GM19025 (cell line): Measurements from ENCODE around the gene LIN7C.
A peak's percentile ranks its signal among the peaks of the same experiment; 100 is the strongest.

Source experiments
- ATAC-seq: cut with Tn5 transposase; IDR thresholded peaks from one replicate; pipeline ENCODE4 v1.9.1; 2021; ENCODE audit warnings: mild to moderate bottlenecking, low read depth, moderate library complexity; ENCODE audit not compliant: unreplicated experiment

The LIN7C gene

GRCh38 chr11:27471589-27472397 is 34.8 kb downstream of the LIN7C start:
- ATAC-seq, result peak; percentile 54

DNA sequence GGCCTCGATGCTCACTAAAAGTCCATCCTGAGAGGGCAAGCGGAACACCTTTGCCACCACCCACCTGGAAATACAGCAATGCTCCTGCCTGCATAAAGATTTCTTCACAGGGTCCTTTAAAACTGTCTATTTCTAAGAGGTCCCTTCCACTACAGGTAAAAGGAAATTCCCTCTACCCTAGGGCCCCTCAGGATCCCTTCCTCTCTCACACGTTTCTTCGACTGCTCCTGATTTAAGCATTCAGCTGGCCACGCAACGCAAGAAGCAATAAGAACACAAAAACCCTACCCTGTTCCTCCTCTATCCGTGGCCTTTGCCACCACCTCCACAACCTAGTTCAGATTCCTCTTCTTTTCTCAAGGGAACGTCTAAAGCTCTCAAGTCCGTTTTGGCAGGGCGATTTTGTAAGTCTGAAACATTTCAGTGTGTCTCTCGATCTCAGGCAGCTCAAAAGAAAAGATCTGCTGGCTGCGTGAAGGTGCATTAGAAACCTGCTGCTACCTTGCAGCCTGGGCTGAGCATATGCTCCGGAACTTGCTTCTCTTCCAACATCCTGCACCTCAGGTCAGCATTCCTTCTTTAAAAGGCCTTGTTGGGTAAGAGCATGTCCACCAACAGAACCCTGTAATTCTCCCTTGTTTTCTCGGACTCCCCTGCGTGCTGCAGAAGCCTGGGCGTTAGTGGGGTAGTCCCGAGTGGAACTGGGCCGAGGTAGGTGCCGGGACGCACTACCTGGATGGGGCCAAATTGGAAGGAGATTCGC is 35.6 kb downstream of the LIN7C start:
- no peak for ATAC-seq

- ATAC-seq, result no peak
Observed at GRCh38 chr11:27470166-27470565, 36.4 kb downstream of the LIN7C start.

- no peak for ATAC-seq
Observed at GRCh38 chr11:27468995-27469695, 37.4 kb downstream of the LIN7C start.

DNA sequence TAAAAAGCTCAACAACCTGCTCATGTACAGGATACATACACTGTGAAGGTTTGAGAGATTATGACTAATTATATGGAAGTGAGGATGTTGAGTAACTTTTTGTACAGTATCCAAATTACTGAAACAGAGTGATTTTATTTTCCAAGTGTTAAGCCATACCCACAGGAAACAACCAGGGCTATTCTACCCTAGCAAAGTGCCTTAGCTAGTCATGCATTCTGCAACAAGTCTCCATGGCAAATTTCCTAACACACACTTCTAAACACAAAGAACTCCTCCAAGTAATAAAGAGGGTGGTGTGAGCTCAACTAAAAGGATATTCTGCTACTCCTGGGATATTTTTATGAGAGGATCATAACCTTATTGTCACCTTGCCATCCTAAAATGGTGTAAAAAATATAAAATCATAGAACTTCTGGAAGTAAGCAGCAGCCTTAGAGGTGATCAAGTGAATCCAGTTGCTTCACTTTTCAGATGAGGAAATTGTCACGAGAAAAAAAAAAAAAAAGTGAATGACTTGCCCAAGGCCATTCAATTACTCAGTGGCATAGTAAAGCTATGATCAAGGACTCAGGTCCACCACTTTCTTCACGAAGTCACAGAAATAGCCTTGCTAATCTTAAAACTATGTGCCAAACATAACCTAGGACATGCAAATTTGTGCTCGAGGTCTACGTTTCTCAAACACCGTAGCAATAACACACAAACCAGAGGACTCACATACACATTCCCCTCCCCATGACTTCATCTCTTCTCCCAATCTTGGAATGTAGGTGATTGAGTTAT is 38.2 kb downstream of the LIN7C start:
- ATAC-seq, result no peak

GRCh38 chr11:27467181-27467913 is 39.2 kb downstream of the LIN7C start:
- no peak for ATAC-seq

DNA sequence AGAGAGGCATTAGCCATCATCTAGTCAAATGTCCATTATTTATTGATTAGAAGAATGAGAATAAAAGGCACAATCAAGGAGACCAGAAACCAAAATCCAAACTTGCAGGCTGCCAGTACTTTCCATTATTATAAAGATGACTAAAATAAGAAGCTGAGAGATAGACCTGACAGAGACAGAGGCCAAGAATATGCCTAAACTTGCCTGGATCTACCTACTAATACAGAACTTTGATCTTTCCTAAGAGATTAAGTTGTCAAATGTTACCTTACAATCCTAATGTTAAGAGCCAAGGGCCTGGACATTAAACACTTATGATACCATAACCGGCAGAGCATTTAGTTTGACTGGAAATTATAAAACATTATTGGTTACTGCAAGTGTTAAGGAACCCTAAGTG is 40.2 kb downstream of the LIN7C start:
- no peak for ATAC-seq

DNA sequence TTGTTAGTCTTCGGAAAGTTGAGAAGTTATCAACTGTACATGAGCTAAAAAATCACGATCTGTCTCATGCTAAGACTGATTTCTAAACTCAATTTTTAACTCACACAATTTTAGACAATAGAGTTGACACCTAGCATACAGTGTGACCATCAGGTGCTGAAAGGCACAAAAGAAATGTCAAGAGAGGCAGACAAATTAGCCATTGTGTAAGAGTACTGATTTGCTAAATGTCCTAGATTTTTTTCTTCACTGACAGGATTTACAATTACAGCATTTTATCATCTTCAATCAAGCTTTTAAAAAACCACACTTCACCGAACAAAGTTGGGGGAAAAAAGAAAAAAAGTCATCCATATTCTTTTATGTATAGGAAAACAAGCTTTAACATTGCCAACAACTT is 40.9 kb downstream of the LIN7C start:
- ATAC-seq, result no peak

DNA sequence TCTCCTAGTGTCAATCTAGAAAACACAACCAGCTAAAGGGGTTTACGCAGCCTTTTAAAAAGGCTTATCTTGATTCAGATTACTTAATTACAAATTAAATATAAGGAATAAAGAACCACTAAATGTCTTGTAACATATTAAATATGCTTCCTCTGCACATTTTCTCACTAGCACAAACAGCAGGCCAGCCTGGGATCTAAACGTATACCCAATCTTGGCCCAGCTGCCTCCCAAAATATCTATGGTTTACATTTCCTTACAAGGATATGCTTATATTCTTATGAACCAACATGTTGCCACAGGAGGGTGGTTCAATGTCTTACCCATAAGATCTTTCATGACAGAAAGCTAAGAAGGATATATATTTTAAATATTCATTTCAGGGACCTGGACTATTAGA is 41.7 kb downstream of the LIN7C start:
- ATAC-seq, result no peak

DNA sequence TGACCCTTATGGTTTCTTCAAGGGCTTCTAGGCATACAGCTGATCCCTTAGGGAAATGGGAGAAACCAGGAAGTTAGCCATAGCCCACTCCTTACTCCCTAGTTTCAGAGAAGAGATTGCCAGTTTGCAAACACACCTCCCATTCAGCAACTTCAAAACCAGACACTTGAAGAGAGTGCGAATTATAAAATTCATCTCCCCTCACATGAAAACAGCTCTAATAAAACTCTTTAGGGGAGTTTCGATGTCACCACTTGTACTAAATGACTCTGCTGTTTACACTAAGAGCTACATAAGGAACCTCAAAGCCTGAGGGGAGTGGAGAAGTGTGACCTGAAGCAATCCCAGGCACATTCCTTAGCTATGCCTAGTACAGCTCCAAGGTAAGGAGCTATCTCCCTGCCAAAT is 42.3 kb downstream of the LIN7C start:
- no peak for ATAC-seq

GRCh38 chr11:27462543-27462942 is 44.0 kb downstream of the LIN7C start:
- no peak for ATAC-seq

DNA sequence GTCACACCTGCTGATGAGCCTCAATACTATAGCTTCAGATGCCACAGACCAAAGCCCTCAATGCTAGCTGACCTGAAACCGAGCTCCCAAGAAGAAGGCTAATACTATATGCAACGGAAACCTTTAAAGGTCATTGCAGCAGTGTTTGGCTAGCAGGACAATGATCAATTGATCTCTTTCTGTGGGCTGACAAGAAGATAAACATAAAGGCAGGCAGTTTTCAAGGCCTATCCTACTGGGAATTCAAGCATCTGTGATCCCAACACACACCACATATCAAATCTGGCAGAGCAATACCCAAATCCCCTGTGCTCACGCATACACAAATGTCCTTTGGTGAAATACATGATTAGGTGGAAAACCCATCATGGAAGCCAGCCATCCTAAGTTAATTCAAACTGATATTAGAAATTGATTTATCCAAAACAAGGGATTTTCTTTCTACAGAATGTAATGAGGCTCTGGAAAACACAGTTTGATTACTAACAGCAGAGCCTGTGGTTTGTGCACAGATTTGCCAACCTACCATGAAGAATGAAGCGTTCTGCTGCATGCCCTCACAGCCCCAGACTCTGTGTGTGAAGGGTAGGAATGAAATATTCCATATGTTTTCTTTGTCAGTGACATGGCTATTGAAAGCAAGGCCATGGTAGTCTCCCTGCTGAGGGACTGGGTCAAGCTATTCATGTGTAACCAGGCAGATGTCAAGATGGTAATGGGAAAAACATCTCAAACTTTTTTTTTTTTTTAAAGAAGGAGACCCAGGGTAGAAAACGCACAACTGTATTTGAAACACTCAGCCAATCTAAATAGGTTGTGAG is 46.2 kb downstream of the LIN7C start:
- ATAC-seq, result no peak

- ATAC-seq, result no peak
Observed at GRCh38 chr11:27459191-27459590, 47.4 kb downstream of the LIN7C start.

- ATAC-seq, result no peak
Observed at GRCh38 chr11:27458182-27458581, 48.4 kb downstream of the LIN7C start.

- ATAC-seq, result no peak
Observed at GRCh38 chr11:27456795-27457329, 49.7 kb downstream of the LIN7C start.

GRCh38 chr11:27456140-27456794 is 50.3 kb downstream of the LIN7C start:
- no peak for ATAC-seq

- ATAC-seq, result no peak
Observed at GRCh38 chr11:27455667-27456066, 50.9 kb downstream of the LIN7C start.

GRCh38 chr11:27453701-27454100 is 52.9 kb downstream of the LIN7C start:
- no peak for ATAC-seq
